Colon (tissue), 2 donors: ENCODE data around the gene NELFCD.

Experiments used
- FAIRE-seq: peaks from 2 replicates; lab custom pipeline; 2012; peaks lifted over from hg19 to GRCh38; lab: Jason Lieb, UNC
- donor health status: control.
- donor health status: control.

The NELFCD gene

GRCh38 chr20:58994390-58995159, 13.5 kb downstream of the NELFCD start:
- FAIRE-seq: no peak

- FAIRE-seq: no peak
These were observed 14.6 kb downstream of the NELFCD start for GRCh38 chr20:58995461-58996225.

- FAIRE-seq: no peak
These were observed 15.2 kb downstream of the NELFCD start for GRCh38 chr20:58996226-58996611.

- FAIRE-seq: no peak
These were observed 16.2 kb downstream of the NELFCD start for GRCh38 chr20:58997141-58997770.

GRCh38 chr20:58998656-58999055, 17.6 kb downstream of the NELFCD start:
- no peak for FAIRE-seq

GRCh38 chr20:59000326-59000725, 19.3 kb downstream of the NELFCD start:
- FAIRE-seq: no peak

- FAIRE-seq: no peak
These were observed 20.0 kb downstream of the NELFCD start for GRCh38 chr20:59001068-59001448.

- no peak for FAIRE-seq
These were observed 20.6 kb downstream of the NELFCD start for GRCh38 chr20:59001449-59002171.

GRCh38 chr20:59002388-59002787, 21.3 kb downstream of the NELFCD start:
- no peak for FAIRE-seq

GRCh38 chr20:59002874-59003399, 21.9 kb downstream of the NELFCD start:
- no peak for FAIRE-seq

GRCh38 chr20:59003836-59004492, 22.9 kb downstream of the NELFCD start:
- FAIRE-seq: no peak

GRCh38 chr20:59004493-59004762, 23.4 kb downstream of the NELFCD start:
- FAIRE-seq: no peak

- no peak for FAIRE-seq
These were observed 23.9 kb downstream of the NELFCD start for GRCh38 chr20:59004763-59005522.

- FAIRE-seq: no peak
These were observed 24.6 kb downstream of the NELFCD start for GRCh38 chr20:59005523-59006166.

- FAIRE-seq: no peak
These were observed 25.3 kb downstream of the NELFCD start for GRCh38 chr20:59006167-59006863.

GRCh38 chr20:59006864-59007664, 26.0 kb downstream of the NELFCD start, which contains the start of gene CTSZ:
CTSZ (minus strand) TSS chr20:59007254; CDS start chr20:59007128, 126 bp downstream.
- no peak for FAIRE-seq

- FAIRE-seq: no peak
These were observed 26.8 kb downstream of the NELFCD start for GRCh38 chr20:59007665-59008511.

GRCh38 chr20:59008715-59009336, 27.8 kb downstream of the NELFCD start:
- no peak for FAIRE-seq
